ENCODE results near the gene CTNNA3. TPM values are rescaled to one million over a fixed set of nuclear protein-coding genes. Genes with fewer than 3 reads are reported as not detected.

The CTNNA3 gene
- total RNA-seq, 1 experiment from 2014 or later: 0.32 TPM

DNA sequence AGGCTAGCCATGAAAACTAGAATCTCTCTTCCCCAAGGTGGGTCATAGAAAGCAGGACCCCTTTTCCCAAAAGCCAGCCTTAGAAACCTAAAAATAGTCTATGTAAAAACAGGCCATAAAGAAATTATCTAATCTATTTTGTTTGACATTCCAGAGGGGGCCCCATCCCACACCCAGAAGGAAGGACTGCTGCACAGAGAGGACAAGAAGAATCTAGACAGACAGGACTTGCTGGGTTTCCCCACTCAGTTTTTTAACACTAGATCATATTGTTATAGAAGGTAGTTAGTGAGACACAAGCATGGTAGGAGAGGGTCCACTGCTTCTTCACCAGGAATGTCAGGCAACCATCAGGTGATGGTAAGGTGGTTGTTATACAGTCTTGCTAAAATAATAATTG is 413.1 kb downstream of the CTNNA3 start:
- Histone ChIP-seq H3K4me3 (replicated peaks in 1 of 2; ENCODE audit: low read depth in 1 of 2, low read length in 2 of 2) (no peak overlapping the region), H3K9me3 (ENCODE audit: control insufficient read depth in 1 of 2, insufficient read depth in 1 of 2, low read depth in 1 of 2, low read length in 2 of 2) (no peaks in the 10 kb centered on the region), H3K9me2 (ENCODE audit: insufficient read depth) (no peaks in the 10 kb centered on the region), H3K9ac (ENCODE audit: low read length) (no peak overlapping the region), H3K4me2 (ENCODE audit: low read length) (no peak overlapping the region), H3K27me3 (ENCODE audit: insufficient read depth, low read length) (no peaks in the 10 kb centered on the region), H3K4me1 (ENCODE audit: control insufficient read depth in 1 of 2, insufficient read depth in 2 of 2, low read length in 2 of 2) (no peaks in the 10 kb centered on the region), H3K79me2 (ENCODE audit: insufficient read depth, low read length) (no peaks in the 10 kb centered on the region), H3K27ac (ENCODE audit: low read depth, low read length) (no peak overlapping the region), H3K36me3 (ENCODE audit: control insufficient read depth in 1 of 2, insufficient read depth in 2 of 2, low read length in 2 of 2) (no peaks in the 10 kb centered on the region), H4K20me1 (ENCODE audit: insufficient read depth) (no peaks in the 10 kb centered on the region), H2AFZ (ENCODE audit: low read depth, low read length, poor library complexity, severe bottlenecking) (no peak overlapping the region)
- intact Hi-C loops (cut with micrococcal nuclease): no loop called here
- no TSS peak for BruUV-seq (replicated peaks)
- POLR2A ChIA-PET: no interaction called here
- RAD21 ChIA-PET (ENCODE audit: low non-redundant PET in 1 of 2, low total read pairs in 2 of 2, uncharacterized antibody in 2 of 2, unreplicated experiment in 2 of 2): no interaction called here
- no peak for ATAC-seq
- no peak for DNase-seq (ENCODE audit: low read depth, low spot score)
- CTCF ChIA-PET: no interaction called here
- TF ChIP-seq, protein P1, sequence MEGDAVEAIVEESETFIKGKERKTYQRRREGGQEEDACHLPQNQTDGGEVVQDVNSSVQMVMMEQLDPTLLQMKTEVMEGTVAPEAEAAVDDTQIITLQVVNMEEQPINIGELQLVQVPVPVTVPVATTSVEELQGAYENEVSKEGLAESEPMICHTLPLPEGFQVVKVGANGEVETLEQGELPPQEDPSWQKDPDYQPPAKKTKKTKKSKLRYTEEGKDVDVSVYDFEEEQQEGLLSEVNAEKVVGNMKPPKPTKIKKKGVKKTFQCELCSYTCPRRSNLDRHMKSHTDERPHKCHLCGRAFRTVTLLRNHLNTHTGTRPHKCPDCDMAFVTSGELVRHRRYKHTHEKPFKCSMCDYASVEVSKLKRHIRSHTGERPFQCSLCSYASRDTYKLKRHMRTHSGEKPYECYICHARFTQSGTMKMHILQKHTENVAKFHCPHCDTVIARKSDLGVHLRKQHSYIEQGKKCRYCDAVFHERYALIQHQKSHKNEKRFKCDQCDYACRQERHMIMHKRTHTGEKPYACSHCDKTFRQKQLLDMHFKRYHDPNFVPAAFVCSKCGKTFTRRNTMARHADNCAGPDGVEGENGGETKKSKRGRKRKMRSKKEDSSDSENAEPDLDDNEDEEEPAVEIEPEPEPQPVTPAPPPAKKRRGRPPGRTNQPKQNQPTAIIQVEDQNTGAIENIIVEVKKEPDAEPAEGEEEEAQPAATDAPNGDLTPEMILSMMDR (IDR thresholded peaks at IDR 0.05 in 2 of 3, conservative IDR thresholded peaks at IDR 0.05 in 1 of 3; ENCODE audit: borderline replicate concordance in 1 of 3, insufficient read depth in 1 of 3, low read depth in 2 of 3, low read length in 2 of 3): no peak
- TF ChIP-seq SIN3A (IDR thresholded peaks at IDR 0.05; ENCODE audit: low read depth) (no peak), CBX3 (IDR thresholded peaks at IDR 0.05; ENCODE audit: low read depth) (no peak)
- TF ChIP-seq, protein P2, sequence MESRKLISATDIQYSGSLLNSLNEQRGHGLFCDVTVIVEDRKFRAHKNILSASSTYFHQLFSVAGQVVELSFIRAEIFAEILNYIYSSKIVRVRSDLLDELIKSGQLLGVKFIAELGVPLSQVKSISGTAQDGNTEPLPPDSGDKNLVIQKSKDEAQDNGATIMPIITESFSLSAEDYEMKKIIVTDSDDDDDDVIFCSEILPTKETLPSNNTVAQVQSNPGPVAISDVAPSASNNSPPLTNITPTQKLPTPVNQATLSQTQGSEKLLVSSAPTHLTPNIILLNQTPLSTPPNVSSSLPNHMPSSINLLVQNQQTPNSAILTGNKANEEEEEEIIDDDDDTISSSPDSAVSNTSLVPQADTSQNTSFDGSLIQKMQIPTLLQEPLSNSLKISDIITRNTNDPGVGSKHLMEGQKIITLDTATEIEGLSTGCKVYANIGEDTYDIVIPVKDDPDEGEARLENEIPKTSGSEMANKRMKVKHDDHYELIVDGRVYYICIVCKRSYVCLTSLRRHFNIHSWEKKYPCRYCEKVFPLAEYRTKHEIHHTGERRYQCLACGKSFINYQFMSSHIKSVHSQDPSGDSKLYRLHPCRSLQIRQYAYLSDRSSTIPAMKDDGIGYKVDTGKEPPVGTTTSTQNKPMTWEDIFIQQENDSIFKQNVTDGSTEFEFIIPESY (IDR thresholded peaks at IDR 0.05; ENCODE audit: extremely low read depth, insufficient replicate concordance, low read length): no peak

DNA sequence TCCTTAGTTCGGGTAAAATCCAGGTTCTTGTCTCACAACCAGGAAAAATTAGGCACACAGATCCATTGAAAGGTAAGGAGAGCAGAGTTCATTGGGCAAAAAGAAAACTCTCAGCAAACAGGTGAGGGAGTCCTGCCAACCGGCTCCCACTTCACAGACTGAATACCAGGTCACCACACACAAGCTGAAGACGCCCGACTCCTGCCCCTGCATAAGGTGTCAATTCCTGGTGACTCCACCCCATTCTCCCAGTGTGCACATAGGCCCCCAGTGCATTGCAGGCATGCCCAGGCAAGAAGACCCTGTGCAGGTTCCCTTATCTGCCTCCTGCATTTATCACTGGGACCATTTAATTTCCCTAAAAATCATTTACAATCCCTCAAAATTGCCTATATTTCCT is 415.6 kb downstream of the CTNNA3 start:
- Histone ChIP-seq H3K9me2 (ENCODE audit: insufficient read depth) (no peaks in the 10 kb centered on the region), H3K9me3 (ENCODE audit: control insufficient read depth in 1 of 2, insufficient read depth in 1 of 2, low read depth in 1 of 2, low read length in 2 of 2) (no peaks in the 10 kb centered on the region), H3K4me1 (ENCODE audit: control insufficient read depth in 1 of 2, insufficient read depth in 2 of 2, low read length in 2 of 2) (no peaks in the 10 kb centered on the region), H3K27me3 (ENCODE audit: insufficient read depth, low read length) (no peaks in the 10 kb centered on the region), H4K20me1 (ENCODE audit: insufficient read depth) (no peaks in the 10 kb centered on the region), H3K36me3 (ENCODE audit: control insufficient read depth in 1 of 2, insufficient read depth in 2 of 2, low read length in 2 of 2) (no peaks in the 10 kb centered on the region), H3K79me2 (ENCODE audit: insufficient read depth, low read length) (no peaks in the 10 kb centered on the region), H3K4me2 (ENCODE audit: low read length) (no peak overlapping the region), H3K27ac (ENCODE audit: low read depth, low read length) (no peak overlapping the region), H3K4me3 (replicated peaks in 1 of 2; ENCODE audit: low read depth in 1 of 2, low read length in 2 of 2) (no peak overlapping the region), H3K9ac (ENCODE audit: low read length) (no peak overlapping the region), H2AFZ (ENCODE audit: low read depth, low read length, poor library complexity, severe bottlenecking) (no peak overlapping the region)
- RAD21 ChIA-PET (ENCODE audit: low non-redundant PET in 1 of 2, low total read pairs in 2 of 2, uncharacterized antibody in 2 of 2, unreplicated experiment in 2 of 2): no interaction called here
- CTCF ChIA-PET: no interaction called here
- no peak for ATAC-seq
- no peak for DNase-seq (ENCODE audit: low read depth, low spot score)
- POLR2A ChIA-PET: no interaction called here
- BruUV-seq (replicated peaks): no TSS peak
- intact Hi-C loops (cut with micrococcal nuclease): no loop called here
- TF ChIP-seq ZFX (IDR thresholded peaks at IDR 0.05) (no peak), ZNF274 (IDR thresholded peaks at IDR 0.05; ENCODE audit: low read depth, low read length) (no peak), SRF (IDR thresholded peaks at IDR 0.05; ENCODE audit: low read depth) (no peak), YY1 (IDR thresholded peaks at IDR 0.05; ENCODE audit: extremely low read depth, insufficient replicate concordance, low read depth, low read length) (no peak), RAD21 (IDR thresholded peaks at IDR 0.05; ENCODE audit: low read depth) (no peak), FOSL1 (IDR thresholded peaks at IDR 0.05; ENCODE audit: low read depth) (no peak), ELF1 (IDR thresholded peaks at IDR 0.05; ENCODE audit: borderline replicate concordance, low read depth) (no peak)
- TF ChIP-seq, protein P3, sequence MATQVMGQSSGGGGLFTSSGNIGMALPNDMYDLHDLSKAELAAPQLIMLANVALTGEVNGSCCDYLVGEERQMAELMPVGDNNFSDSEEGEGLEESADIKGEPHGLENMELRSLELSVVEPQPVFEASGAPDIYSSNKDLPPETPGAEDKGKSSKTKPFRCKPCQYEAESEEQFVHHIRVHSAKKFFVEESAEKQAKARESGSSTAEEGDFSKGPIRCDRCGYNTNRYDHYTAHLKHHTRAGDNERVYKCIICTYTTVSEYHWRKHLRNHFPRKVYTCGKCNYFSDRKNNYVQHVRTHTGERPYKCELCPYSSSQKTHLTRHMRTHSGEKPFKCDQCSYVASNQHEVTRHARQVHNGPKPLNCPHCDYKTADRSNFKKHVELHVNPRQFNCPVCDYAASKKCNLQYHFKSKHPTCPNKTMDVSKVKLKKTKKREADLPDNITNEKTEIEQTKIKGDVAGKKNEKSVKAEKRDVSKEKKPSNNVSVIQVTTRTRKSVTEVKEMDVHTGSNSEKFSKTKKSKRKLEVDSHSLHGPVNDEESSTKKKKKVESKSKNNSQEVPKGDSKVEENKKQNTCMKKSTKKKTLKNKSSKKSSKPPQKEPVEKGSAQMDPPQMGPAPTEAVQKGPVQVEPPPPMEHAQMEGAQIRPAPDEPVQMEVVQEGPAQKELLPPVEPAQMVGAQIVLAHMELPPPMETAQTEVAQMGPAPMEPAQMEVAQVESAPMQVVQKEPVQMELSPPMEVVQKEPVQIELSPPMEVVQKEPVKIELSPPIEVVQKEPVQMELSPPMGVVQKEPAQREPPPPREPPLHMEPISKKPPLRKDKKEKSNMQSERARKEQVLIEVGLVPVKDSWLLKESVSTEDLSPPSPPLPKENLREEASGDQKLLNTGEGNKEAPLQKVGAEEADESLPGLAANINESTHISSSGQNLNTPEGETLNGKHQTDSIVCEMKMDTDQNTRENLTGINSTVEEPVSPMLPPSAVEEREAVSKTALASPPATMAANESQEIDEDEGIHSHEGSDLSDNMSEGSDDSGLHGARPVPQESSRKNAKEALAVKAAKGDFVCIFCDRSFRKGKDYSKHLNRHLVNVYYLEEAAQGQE (IDR thresholded peaks at IDR 0.05; ENCODE audit: low read depth): no peak
- TF ChIP-seq, protein P4, sequence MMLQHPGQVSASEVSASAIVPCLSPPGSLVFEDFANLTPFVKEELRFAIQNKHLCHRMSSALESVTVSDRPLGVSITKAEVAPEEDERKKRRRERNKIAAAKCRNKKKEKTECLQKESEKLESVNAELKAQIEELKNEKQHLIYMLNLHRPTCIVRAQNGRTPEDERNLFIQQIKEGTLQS (IDR thresholded peaks at IDR 0.05): no peak
- TF ChIP-seq, protein P5, sequence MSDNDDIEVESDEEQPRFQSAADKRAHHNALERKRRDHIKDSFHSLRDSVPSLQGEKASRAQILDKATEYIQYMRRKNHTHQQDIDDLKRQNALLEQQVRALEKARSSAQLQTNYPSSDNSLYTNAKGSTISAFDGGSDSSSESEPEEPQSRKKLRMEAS (IDR thresholded peaks at IDR 0.05): no peak
